Colon (tissue), 2 donors: ENCODE measurements around the gene TNS1.

Experiments used
- FAIRE-seq: peaks from 2 replicates; lab custom pipeline; 2012; peaks lifted over from hg19 to GRCh38; lab: Jason Lieb, UNC
- donor health status: control.
- donor health status: control.

TNS1 gene

DNA sequence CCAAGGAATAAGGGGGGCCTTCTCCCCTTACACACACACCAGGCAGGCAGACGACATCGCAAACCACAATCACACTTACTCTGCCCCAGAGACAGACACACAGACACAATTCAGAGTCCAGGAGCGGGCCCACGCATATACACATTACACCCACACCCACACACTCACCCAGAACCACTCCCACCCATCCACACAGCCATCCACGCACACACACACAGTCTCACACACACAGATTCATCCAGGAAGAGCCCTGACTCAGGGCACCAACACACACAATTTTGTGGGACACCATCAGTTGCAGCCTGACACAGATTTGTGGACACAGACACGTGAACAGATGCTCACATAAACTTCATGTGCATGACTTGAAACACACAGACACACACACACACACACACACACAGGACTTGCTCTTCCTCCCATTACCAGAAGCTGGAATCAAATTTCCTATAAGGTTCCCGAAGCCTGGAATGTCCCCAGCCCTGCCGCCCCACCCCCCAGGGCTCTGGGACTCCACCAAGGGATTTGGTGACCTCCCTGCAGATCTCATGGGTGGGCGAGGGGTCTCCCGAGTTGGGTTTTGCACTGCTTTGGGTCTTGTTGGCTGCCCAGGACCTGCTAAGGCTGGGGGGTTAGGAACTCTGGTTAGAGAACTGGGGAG, 23.5 kb downstream of the TNS1 start:
- no peak for FAIRE-seq

DNA sequence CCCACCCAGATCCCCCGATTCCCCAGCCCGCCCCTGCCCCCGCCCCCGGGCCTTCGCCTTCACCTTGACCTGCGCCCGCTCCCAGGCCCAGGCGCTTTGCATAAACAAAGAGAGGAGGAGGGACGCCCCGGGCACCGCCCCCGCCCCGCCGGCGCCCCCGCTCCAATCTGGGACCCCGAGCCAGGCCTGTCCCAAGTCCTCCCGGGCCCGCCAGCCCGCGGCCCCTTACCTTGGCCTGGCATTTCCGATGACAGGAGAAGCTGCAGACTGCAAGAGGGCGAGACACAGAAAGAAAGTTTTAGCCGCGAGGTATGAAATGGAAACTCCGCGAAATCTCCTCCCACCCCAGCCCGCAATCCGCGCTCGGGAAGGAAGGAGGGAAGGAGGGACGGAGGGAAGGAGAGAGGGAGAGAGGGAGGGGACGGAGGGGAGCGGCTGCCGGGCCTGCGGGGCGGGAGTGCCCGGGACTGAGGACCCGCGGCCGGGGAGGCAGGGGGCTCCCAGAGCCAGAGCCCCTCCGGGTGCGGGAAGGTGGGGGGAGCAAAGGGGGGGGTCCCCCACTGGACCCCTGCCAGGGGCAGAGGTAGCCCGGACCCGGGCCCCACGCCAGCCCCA, 24.2 kb downstream of the TNS1 start:
- FAIRE-seq, result no peak

DNA sequence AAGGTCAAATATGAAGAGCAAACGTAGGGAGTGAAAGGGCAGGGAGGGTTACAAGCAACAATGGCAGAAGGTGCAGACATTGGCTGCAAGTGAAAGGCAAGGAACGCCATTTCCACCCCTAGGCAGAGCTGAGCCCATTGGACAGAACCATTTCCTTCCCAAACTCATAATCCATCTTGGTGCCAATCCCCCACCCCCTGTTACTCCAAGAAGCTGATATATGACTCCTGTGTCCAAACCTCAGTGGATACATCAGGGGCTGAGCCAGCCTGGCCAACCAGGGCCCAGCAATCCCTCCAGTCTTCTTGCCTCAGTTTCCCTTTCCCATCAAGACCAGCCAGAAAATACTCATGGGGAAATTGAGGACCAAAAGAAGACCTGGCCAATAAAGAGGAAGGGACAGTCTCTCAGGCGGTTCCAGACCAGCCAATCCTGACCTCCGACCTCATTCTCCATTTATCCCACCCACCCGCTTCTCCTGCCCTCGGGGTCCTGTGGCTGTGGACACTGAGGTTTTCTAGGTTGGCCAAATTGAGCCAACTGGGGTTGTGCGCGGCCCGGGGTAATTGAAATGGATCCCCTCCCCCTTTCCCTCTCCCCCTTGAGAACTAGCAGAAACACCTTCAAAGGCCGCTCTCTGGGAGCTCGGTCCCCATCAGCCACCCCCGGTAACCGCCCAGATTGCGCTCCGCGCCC, 24.8 kb downstream of the TNS1 start:
- no peak for FAIRE-seq

DNA sequence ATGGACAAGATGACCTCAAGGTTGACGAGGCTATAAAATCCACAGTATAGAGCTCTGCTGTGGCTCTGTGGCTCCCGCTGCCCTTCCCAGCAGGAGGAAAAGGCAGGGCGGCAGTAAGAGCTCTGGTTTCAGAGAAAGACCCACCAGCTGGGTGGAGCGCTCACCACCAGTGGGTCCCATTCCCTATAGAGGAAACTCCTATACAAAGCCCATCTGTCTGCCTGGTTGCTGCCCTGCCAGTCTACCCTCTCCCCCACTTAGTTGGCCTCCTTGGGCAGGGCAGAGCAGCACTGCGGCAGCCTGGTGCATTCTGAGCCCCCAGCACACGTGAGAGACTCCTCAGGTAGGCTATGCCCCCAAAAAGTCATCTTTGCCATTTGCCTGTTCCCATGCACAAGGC, 26.5 kb downstream of the TNS1 start:
- no peak for FAIRE-seq

DNA sequence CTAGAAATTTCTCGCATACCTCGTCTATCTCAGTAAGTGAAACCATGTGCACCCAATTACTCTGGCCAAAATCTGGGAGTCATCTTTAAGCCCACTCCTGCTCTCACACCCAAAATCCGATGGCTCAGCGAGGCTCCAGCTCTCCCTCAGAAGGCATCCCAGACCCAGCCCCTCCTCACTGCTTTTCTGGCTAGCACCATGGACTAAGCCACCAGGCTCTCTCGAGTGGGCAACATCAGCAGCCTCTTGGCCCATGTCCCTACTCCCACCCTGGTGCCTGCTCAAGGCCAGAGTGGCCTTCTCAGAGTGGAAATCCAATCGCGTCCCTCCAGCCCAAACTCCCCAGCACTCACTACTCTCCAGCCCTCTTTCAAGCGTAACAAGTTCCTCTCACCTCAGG, 27.2 kb downstream of the TNS1 start:
- no peak for FAIRE-seq

DNA sequence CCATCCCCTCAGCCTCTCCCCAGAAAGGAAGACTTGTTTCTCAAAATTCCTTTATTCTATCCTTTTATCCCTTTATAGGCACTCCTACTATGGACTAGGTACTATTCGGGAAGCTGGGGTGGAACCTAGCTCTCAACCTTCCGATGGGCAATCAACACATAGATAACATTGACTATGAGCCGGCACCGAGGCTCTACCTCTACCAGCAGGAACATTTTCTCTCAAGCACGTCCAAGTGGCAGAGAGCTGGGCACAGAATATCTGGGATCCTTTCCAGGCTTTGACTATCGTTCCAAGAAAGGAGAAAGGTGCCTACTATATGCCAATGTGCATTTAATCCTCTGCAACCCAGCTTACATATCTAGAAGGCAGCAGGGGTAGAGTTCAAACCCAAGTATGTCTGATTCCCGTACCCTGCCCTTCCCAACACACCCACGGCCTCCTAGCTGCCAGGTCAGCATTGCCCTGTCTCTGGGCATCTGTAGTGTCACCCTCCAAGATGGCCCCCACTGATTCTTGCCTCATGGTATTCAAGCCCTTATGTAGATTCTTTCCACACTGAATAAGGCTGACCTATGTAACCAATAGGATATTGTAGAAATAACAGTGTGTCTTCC, 28.3 kb downstream of the TNS1 start:
- FAIRE-seq, result no peak

DNA sequence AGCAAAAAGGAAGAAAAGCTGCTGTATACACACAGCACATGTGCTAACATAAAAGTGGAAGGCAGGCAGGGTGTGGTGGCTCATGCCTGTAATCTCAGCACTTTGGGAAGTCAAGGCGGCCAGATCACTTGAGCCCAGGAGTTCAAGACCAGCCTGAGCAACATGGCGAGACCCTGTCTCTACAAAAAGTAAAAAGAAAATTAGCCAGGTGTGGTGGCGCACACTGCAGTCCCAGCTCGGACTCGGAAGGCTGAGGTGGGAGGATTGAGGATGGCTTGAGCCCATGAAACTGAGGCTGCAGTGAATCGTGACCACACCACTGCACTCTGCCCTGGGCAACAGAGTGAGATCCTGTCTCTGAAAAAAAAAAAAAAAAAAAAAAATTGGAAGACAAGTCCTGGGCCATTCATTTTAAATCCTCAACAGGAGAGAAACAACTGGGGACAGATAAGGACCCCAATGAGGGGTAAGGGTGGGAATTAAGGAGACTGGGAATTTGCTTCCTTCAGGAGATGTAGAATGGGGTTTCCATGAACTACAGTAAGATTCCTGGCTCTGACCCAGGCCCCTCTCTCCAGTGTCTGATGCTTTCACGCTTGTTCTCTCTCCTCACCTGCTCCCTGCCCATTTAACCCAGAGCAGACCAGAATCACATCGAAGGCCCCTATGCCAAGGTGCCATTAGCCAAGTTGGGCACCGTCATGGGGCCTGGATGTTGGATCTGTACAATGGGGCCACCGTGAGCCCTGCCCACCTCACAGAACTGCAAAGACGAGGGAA, 29.6 kb downstream of the TNS1 start:
- FAIRE-seq, result no peak

DNA sequence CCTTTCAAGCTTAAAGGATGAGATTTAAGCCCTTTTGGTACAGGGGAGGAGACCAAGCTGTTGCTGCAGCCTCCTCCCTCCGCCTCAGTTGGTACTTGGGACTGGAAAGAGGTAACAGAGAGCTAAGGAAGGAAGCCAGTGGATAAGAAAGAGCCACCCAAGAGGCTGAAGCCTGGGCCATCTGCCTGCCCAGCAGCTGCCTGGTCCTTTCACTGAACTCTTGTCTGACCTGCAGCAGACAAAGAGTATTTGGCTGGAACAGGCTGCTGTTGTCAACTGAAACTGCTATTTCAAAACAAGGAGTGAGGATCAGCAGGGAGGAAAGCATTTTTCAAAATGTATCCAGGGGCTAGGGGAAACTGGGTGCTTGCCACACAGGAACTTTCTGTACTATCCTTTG, 30.3 kb downstream of the TNS1 start:
- no peak for FAIRE-seq

DNA sequence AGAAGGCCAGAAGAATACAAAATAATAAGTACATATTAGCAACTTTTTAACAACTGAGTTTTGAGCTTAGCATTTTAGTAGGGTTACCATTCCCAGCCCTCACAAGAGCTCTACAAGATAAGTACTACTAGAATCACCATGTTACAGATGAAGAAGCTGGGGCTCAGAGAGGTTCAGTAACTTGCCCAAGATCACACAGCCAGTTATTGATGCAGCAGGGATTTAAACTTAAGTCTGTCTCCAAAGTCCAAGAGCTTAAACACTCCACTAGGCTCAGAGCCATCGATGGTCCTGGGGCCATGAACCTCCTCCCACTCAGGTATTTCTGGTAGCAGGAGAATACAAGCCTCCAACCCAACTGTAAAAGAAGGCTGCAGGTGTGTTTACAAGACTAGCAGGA, 30.8 kb downstream of the TNS1 start:
- FAIRE-seq, result no peak

DNA sequence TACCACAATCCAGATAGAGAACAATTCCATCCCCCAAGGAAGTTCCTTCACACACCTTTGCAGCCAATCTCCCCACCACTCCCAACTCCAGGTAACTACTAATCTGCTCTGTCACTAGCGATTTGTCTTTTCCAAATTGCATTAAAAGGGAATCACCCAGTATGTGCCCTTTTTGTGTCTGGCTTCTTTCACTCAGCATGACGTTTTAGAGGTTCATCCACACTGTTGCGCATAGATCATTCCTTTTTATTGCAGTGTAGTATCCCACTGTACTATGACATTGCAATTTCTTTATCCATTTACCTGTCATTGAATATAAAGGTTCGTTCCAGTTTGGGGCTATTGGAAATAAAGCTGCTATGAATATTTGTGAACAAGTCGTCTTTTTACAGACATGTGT, 31.6 kb downstream of the TNS1 start:
- no peak for FAIRE-seq

DNA sequence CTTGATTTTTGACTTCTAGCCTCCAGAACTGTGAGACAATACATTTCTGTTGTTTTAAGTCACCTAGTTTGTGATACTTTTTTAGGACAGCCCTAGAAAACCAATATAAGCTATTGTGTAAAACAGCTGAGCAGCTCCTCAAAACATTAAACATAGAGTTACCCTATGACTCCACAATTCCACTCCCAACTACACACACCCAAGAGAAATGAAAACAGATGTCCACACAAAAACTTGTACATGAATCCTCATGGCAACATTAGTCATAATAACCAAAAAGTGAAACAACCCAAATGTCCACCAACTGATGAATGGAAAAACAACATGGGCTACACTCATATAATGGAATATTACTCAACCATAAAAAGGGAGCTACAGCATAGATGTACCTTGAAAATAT, 32.6 kb downstream of the TNS1 start:
- no peak for FAIRE-seq

DNA sequence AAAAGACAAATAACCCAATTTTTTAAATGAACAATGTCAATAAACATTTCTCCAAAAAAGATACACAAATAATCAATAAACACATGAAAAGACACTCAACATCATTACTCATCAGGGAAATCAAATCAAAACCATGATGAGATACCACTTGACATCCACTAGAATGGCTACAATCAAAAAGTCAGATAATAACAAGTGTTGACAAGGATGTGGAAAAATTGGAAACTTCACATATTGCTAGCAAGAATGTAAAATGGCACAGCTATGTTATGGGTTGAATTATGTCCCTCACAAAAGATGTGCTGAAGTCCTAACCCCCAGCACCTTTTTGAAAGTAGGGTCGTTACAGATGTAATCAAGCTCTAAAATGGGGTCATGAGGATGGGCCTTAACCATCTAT, 33.2 kb downstream of the TNS1 start:
- FAIRE-seq, result no peak

DNA sequence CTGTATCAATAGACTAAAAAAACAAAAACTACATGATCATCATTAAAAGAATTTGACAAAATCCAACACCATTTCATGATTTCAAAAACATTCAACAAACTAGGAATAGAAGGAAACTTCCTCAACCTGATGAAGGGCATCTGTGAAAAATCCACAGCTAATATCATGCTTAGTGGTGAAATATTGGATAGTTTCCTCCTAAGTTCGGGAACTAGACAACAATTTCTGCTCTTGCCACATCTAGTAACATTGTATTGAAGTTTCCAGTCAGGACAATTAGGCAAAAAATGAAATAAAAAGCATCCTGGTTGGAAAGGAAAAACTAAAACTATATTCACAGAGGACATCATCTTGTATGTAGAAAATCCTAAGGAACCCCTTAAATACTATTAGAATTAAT, 34.8 kb downstream of the TNS1 start:
- no peak for FAIRE-seq

DNA sequence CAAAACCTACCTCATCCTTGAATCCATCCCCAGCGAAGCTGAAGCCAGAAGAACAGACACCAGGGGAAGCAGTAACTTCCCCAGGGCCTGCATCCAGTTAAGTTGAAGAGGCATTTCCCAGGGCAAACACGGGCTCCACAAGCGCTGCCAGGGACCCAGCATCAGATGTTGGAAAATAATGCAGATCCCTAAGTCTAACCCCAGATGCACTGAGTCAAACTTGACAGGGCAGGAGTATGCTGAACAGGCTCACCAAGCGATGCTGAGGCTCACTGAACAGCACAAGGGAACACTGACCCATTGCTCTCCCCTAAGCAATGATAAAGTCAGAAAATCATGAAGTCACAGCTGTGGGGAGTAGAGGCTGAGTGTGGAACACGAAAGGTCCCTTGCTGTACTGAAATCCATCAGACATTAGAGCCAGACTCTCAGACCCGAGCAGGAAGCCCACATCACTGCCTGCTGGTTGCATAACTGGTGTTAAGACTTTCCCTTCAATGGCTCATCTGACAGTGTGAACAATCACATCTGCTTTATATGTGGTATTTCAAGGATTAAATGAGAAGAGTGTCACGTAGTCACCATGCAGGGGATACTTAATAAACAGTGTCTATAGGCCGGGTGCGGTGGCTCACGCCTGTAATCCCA, 36.2 kb downstream of the TNS1 start:
- FAIRE-seq, result no peak

DNA sequence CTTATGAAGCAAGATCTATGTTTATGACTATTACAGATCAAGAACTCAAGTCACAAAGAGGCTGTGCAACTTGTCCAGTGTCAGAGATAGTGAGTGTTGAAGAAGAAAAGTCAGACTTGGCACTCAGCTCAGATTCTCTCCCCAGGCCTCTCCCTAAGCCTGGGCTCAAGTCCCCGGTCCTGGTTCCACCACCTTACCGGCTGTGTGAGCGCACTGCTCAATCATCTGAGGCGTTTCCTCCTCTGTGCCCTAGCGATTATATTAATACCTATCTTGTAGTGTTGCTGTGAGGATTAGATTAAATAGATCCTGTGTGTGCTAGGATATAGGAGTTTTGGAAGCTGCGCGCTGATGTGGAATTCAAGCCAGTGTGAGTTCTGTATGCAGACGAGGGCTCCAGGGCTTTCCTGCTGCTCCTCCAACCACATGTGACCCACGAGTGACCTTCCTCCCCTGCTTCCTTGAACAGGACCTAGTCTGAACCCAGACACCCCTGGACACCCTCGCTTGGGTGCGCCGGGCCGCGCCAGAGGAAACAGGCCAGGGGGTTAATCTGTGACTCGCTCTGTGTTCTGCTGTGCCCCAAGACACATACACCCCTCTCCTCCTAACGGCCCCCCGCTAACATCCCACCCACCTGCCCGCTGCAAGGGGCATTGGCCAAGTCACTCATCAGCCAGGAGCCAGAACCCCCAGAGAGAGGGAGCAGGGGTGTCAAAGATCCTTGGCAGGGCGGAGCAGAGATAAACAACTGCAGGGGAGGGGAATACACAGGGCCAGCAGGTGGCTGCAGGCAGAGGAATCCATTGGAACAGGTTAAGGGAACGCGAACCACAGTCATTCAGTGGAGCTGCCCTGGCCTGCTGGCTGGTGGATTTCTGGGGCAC, 38.3 kb downstream of the TNS1 start:
- FAIRE-seq, result no peak

DNA sequence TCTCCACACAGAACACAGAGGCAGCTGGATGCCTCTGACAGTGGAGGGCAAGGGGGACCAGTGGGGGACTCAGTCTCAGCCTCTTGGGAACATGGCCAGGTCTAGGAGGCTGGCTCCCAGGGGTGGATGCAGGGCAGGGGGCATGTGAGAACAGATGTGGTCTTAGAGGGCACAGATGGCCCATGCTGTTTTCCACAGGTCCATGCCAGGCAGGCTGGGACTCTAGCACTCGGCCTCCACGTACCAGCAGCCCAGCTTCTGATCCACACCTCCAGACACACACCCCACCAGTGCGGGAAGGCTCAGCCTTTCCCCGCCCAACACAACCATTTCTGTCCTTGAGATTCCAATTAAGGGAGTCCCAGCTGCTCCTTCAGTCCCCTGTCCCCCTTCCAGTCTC, 42.4 kb downstream of the TNS1 start:
- FAIRE-seq, result no peak

DNA sequence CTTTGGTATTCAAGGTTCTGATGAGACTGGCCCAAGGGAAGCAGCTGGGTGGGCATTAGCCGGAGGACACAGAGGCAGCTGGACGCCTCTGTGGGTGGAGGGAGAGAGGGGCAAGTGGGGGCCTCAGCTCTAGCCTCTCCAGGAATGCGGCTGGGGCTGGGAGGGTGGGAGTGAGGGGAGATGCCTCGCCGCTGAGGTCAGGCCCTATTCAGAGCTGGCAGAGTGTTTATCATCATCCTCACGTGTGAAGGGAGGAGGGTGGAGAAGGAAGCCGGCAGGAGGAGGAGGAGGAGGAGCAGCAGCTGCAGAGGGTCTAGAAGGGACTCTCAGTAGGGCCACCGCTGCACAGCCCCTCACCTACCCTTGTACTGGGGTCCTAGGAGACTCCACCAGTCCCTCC, 43.1 kb downstream of the TNS1 start:
- no peak for FAIRE-seq

DNA sequence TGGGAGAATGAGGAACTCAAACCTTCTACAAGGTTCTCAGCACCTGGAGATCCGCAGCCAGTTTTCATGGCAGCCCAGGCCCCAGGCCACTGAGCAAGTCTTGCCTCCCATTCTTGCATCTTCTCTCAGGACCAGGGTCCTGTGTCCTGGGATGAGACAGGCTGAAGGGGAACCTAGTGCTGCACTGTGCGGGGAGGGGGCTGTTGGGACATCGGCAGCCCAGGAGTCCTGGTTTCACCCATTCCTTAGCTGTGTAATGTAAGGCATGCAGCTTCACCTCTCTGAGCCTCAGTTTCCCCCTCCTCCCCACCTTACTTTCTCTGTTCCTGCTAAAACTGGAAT, 43.9 kb downstream of the TNS1 start:
- FAIRE-seq, result no peak

DNA sequence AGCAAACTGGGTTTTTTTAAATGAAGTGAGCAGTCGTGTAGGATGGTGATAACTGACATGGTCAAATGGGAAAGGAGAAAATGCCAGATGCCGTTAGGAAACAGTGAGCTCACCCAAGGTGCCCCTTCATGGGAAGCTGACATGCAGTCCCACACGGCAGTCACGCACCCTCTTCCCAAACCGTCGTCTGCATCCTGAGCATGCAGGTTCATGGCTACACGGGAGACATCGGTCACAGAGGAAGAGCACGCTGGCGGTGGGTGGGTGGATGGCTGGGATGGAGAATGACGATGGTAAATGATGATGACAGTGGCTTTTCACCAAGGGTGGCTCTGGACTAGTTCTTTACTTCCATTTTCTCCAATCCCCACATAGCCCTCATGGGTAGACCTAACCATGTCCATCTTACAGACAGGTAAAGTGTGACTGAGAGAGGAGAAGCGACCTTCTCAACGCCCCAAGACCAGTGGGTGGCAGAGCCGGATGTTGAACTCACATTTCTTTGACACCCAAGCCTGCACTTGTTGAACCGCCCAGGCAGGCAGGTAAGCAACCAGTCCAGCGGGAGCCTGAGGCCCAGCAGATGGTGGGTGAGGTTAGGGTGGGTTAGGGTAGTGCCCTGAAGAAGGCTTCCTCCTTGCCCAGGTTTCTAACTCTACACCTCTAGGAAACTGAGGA, 44.5 kb downstream of the TNS1 start:
- FAIRE-seq, result no peak

DNA sequence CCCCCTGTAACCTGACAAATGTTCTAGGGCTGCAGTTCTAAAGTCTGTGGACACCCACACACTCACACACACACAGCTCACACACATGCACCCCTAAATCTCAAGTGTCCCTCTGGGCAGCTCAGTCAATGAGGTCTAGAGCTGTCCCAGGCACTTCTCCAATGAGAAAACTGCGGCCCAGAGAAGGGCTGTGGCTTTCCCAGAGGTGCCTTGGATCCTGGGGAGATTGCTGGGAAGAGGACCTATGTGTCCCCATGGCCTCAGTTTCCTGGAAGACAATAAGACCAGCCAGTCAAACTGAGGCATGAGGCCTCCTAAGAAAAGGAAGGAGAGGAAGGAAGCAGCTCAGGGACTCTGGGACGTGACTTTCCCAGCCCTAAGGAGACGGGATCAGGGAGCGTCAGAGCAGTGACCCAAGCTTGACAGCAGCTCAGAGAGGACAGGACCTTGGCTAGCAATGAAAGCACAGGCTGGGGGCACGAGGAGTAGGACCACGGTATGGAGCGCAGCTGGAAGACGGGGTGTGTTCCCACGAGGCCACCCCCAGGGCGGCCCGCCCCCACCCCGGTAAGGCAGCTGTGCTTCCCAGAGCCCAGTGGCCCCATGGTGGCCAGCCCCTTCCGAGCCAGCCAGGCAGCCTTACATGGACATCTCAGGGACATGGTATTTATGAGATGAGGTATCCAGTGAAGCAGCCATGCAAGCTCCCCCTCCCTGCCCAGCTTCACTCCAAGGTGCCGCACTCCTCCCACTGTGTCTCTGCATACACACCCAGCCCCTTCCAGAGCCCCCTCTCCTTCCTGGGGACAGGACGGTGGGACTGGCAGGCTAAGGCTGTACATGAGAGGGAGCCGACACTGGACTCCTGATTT, 46.0 kb downstream of the TNS1 start:
- no peak for FAIRE-seq
